ENCODE data around the gene TMEM190. TPM values are rescaled to one million over a fixed set of nuclear protein-coding genes. Genes with fewer than 3 reads are reported as not detected.

The TMEM190 gene
- total and polyA plus RNA-seq, 9 of the 15 experiments (the other 6 are each of a cell fraction or from before 2014, with no cell fraction given), result not detected

DNA sequence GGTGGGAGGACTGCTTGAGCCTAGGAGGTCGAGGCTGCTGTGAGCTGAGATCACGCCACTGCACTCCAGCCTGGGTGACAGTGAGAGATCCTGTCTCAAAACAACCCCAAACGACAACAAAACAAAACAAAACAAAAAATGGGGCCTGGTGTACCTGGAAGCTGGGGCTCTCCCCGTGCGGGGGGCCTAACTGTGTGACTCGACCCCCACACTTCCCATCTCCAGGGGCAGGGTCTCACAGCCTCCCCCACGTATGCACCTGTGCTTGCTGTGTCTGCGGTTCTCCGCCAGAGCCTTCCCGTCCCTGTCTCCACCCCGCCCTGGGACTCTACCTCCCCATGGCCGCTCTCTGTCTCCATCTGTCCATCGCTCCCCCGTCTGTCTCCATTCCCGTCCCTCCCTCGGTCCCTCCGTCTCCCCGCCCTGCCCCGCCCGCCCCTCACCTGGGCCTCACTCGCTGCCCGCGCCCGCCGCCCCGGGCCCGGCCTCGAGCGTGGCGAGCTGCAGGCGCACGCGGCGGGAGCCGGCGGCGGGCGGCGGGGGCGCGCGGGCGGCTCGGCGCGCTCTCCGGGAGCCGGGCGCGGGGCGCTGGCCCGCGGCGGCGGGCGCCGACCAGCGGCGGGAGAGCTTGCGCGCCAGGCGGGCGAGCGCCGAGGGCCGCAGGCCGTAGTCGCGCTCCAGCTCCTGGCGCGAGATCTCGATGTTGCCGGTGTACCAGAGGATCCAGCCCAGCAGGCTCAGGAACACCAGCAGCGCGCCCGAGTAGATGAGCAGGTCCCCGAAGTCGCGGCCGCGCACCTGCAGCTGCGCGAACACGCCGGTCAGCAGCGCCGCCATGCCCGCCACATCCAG lies 6.9 kb downstream of the TMEM190 start (continued):
- TF ChIP-seq, protein P1, sequence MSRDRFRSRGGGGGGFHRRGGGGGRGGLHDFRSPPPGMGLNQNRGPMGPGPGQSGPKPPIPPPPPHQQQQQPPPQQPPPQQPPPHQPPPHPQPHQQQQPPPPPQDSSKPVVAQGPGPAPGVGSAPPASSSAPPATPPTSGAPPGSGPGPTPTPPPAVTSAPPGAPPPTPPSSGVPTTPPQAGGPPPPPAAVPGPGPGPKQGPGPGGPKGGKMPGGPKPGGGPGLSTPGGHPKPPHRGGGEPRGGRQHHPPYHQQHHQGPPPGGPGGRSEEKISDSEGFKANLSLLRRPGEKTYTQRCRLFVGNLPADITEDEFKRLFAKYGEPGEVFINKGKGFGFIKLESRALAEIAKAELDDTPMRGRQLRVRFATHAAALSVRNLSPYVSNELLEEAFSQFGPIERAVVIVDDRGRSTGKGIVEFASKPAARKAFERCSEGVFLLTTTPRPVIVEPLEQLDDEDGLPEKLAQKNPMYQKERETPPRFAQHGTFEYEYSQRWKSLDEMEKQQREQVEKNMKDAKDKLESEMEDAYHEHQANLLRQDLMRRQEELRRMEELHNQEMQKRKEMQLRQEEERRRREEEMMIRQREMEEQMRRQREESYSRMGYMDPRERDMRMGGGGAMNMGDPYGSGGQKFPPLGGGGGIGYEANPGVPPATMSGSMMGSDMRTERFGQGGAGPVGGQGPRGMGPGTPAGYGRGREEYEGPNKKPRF (IDR thresholded peaks at IDR 0.05; ENCODE audit: low read depth, low read length), result no peak
- no peak for TF ChIP-seq KAT7 (CRISPR knock-in tag; IDR thresholded peaks at IDR 0.05; ENCODE audit: borderline replicate concordance)
- TF ChIP-seq GABPB1 (CRISPR knock-in tag; IDR thresholded peaks at IDR 0.05), result no peak
- TF ChIP-seq CEBPB (tag; IDR thresholded peaks at IDR 0.05), result no peak
- TF ChIP-seq, protein P2, sequence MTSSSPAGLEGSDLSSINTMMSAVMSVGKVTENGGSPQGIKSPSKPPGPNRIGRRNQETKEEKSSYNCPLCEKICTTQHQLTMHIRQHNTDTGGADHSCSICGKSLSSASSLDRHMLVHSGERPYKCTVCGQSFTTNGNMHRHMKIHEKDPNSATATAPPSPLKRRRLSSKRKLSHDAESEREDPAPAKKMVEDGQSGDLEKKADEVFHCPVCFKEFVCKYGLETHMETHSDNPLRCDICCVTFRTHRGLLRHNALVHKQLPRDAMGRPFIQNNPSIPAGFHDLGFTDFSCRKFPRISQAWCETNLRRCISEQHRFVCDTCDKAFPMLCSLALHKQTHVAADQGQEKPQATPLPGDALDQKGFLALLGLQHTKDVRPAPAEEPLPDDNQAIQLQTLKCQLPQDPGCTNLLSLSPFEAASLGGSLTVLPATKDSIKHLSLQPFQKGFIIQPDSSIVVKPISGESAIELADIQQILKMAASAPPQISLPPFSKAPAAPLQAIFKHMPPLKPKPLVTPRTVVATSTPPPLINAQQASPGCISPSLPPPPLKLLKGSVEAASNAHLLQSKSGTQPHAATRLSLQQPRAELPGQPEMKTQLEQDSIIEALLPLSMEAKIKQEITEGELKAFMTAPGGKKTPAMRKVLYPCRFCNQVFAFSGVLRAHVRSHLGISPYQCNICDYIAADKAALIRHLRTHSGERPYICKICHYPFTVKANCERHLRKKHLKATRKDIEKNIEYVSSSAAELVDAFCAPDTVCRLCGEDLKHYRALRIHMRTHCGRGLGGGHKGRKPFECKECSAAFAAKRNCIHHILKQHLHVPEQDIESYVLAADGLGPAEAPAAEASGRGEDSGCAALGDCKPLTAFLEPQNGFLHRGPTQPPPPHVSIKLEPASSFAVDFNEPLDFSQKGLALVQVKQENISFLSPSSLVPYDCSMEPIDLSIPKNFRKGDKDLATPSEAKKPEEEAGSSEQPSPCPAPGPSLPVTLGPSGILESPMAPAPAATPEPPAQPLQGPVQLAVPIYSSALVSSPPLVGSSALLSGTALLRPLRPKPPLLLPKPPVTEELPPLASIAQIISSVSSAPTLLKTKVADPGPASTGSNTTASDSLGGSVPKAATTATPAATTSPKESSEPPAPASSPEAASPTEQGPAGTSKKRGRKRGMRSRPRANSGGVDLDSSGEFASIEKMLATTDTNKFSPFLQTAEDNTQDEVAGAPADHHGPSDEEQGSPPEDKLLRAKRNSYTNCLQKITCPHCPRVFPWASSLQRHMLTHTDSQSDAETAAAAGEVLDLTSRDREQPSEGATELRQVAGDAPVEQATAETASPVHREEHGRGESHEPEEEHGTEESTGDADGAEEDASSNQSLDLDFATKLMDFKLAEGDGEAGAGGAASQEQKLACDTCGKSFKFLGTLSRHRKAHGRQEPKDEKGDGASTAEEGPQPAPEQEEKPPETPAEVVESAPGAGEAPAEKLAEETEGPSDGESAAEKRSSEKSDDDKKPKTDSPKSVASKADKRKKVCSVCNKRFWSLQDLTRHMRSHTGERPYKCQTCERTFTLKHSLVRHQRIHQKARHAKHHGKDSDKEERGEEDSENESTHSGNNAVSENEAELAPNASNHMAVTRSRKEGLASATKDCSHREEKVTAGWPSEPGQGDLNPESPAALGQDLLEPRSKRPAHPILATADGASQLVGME (CRISPR knock-in tag; IDR thresholded peaks at IDR 0.05), result no peak
- TF ChIP-seq RCOR1 (IDR thresholded peaks at IDR 0.05; ENCODE audit: borderline replicate concordance in 1 of 2, low read depth in 2 of 2, low read length in 2 of 2), result no peak
- TF ChIP-seq REST (IDR thresholded peaks at IDR 0.05; ENCODE audit: borderline replicate concordance), result no peak
- 0 out of 2 replicates have a peak, but pooled peaks have one; percentile 48 for TF ChIP-seq REST (CRISPR knock-in tag; IDR thresholded peaks at IDR 0.05; ENCODE audit: low read depth)
- TF ChIP-seq SRSF1 (IDR thresholded peaks at IDR 0.05; ENCODE audit: low read depth, low read length), result no peak

All from K562 (cell line).